VCaP (cell line): ENCODE data around the gene EXOSC10.
"Not testable (repeated sequence)": the region's sequence is repeated elsewhere in the genome, so short reads cannot be mapped to it uniquely, and the experiment has no call there.

Source experiments
- H3K27ac ChIP-seq: fragments of 450-650 bp; 2 replicates; pipeline ENCODE4 v1.5.1; 2017
- CTCF ChIP-seq: fragments of 450-650 bp; conservative IDR thresholded peaks from 2 replicates; pipeline ENCODE4 v1.5.1; 2017; ENCODE audit warnings: mild to moderate bottlenecking, moderate library complexity

EXOSC10 gene

DNA sequence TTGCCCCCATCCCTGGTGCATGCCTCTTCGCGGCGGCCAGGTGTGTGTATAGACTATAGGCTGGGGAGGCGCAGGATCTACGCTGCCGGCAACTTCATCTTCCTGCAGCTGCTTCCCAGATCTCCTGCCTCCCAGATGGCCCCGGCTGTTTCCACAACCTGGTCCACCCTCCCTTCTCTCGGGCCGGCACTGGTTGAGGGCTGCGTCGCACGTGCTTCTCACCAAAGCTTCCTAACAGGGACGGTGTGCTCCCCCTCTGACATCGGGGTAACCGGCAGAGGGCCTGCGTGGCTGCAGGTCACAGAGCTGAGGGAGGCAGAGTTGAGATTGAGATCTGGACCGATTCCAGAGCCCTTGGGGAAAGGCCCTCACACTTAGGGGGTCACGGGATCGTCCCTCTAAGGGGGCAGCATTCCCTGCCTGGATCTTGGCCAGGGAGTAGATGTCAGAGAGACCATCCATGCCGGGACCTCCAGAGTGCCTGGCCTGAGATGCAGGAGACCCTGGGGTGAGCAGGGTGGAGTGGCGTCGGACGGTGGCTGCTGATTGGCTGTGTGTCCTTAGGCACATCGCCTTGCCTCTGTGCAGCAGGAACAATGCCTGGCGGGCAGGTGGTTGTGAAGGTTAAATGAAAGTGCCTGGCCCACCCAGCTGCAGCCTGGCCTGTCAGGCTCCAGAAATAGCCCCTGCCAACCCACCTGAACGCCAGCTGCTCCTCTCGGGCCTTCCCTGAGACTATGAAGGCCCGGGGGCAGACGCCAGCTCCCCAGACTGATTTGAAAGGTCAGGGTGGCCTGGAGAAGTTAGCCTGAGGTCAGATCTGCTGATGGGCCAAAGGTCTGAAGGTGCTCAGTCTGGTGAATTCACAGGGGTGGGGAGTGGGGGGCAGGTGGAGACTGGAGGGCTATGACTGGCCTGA, 46.6 kb downstream of the EXOSC10 start:
- no peak for TF ChIP-seq CTCF

GRCh38 chr1:11051781-11052511, 47.7 kb downstream of the EXOSC10 start:
- no peak for TF ChIP-seq CTCF
- H3K27ac ChIP-seq = no peak overlapping the region

More for the DNA sequence above, 46.6 kb downstream of the EXOSC10 start:
- no peak overlapping the region for H3K27ac ChIP-seq

- H3K27ac ChIP-seq = not testable (repeated sequence)
These were observed 48.5 kb downstream of the EXOSC10 start for GRCh38 chr1:11051121-11051520.

DNA sequence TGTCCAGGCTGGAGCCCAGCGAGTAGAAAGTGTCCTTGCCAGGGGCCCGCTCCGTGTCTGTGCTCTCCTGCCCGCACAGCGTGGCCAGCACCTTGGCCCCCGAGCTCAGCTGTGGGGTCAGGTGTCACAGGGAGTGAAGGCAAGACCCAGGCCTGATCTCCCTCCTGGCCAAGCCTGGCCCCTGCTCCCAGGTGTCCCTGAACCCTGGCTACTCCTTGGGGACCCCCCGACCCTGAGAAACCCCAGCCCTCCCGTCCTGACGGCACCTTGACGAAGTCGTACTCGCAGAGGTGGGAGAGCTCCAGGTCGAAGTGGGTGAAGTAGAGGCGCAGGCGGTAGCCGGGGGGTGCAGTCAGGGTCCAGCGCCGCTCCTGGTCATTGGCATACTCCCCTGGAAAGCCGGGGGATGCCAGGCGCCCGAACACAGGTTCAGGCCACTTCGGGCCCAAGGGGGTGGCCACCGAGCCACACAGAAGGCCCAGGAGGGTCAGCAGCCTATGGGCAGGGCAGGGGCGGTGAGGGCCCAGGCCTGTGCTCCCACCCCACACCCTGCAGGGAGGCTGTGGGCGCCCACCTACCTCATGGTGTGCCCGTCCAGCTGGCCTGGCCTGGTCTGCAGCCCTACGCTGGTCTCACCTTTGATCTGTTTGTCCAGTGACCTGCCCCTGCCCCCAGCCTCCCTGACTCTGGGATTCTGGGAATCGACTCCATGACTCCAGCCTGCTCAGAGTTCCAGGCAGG, 52.9 kb downstream of the EXOSC10 start, which contains the start of gene MASP2:
Gene MASP2 (minus strand): TSS at position 615 of the 741 bp plus-strand sequence. CDS start 32 bp downstream, at position 583.
- no peak for TF ChIP-seq CTCF
- H3K27ac ChIP-seq = no peak within 1 kb of the TSS

- no peak overlapping the region for H3K27ac ChIP-seq
- TF ChIP-seq CTCF = no peak
These were observed 53.5 kb downstream of the EXOSC10 start for GRCh38 chr1:11046270-11046566.

- no peak for TF ChIP-seq CTCF
- H3K27ac ChIP-seq = no peak overlapping the region
These were observed 54.0 kb downstream of the EXOSC10 start for GRCh38 chr1:11045428-11046269.

DNA sequence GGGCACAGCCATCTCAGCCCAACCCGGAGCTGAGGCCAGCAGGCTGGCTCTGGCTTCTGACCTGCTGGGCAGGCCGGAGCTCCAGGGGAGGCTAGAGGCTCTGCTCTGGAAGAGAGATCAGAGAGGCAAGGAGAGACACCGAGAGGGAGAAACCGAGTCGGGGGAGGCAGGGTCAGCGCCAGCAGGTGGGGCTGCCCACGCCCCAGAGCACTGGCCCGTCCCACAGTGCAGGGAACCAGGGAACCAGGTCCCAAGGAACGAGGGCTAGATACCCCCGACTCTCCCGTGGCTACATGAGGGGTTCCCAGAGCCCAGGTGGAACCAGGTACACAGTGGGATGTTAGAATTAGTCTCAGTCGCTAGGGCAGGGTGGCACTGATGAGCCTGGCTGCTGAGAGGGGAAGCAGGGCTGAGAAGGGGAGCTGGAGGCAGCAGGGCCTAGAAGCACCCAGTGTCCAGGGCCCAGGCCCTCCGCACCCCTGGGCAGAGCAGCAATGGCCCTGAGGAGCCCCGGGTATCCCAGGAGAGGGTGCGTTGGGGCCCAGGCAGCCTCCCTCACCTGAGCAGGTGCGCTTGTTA, 54.7 kb downstream of the EXOSC10 start:
- TF ChIP-seq CTCF = no peak
- H3K27ac ChIP-seq = no peak overlapping the region
